Adrenal gland (tissue), 12 donors: ENCODE measurements around the gene TTC8. TPM values are rescaled to one million over a fixed set of nuclear protein-coding genes. Genes with fewer than 3 reads are reported as not detected.

ENCODE experiments used
- DNase-seq, 7 donors: peaks; one replicate each; pipeline ENCODE4 v3.0.0-alpha.2; 2019 to 2020
- H3K27ac ChIP-seq, 5 donors: fragments of 200-600 bp; sonication (generic) in 4 of 5; 1 replicate in 3 of 5; 2 replicates in 2 of 5; pipeline versions ENCODE4 v1.5.1 to v1.8.0; 2016 to 2020; ENCODE audit warnings: mild to moderate bottlenecking in 1 of 5
- H3K27me3 ChIP-seq: fragments of 200-600 bp; 2 replicates; pipeline ENCODE4 v1.8.0; 2021
- H3K36me3 ChIP-seq, 2 donors: fragments of 200-600 bp; replicated peaks in 1 of 2; 1 replicate in 1 of 2; 2 replicates in 1 of 2; pipeline versions ENCODE4 v1.5.1 to v1.8.0; 2018 to 2022
- H3K4me1 ChIP-seq, 2 donors: fragments of 200-600 bp; replicated peaks in 1 of 2; 1 replicate in 1 of 2; 2 replicates in 1 of 2; pipeline versions ENCODE4 v1.5.1 to v1.8.0; 2018 to 2021
- H3K4me3 ChIP-seq, 4 donors: fragments of 200-600 bp; sonication (generic) in 3 of 4; one replicate each; pipeline ENCODE4 v1.5.1; 2016 to 2018
- H3K9me3 ChIP-seq, 3 donors: fragments of 200-600 bp; sonication (generic) in 1 of 3; replicated peaks in 1 of 3; 1 replicate in 2 of 3; 2 replicates in 1 of 3; pipeline versions ENCODE4 v1.5.1 to v1.8.0; 2016 to 2021
- POLR2A ChIP-seq, 2 donors: fragments of 450-650 bp; IDR thresholded peaks; one replicate each; pipeline ENCODE4 v1.6.1; 2017; ENCODE audit warnings: antibody characterized with exemption in 2 of 2, mild to moderate bottlenecking in 2 of 2, moderate library complexity in 1 of 2
- WGBS, 4 donors: extraction: QIAGEN DNeasy Blood & Tissue Kit in 2 of 4; methylation state at CpG; one replicate each; pipeline versions ENCODE4 v1.1.5 to v1.1.7; 2013 to 2017; 5-methylcytosine and 5-hydroxymethylcytosine counted together
- intact Hi-C, 2 donors: fragments of 100-400 bp; cut with DNase I; formaldehyde crosslinking; loops; one replicate each; pipeline versions ENCODE4 v1.14.1 to v1.15.0; 2022 to 2023
- polyA plus RNA-seq, 3 donors: library from polyadenylated mRNA; stranded (reverse); fragments of 200-250 nt in 2 of 3; fragments of 350-450 nt in 1 of 3; fragmentation: Illumina TruSeq in 1 of 3; extraction: RNeasy Lipid Tissue Mini Kit (QIAGEN cat#74804) in 1 of 3; gene quantifications; one replicate each; pipeline ENCODE4 v1.2.3, GENCODE V29; 2013 to 2014
- small RNA-seq, 2 donors: library from RNA; depleted of rRNA; stranded (forward); fragments of <200 nt; gene quantifications; one replicate each; pipeline ENCODE3, GENCODE V24; 2016
- total RNA-seq, 9 donors: library from RNA; depleted of rRNA in 4 of 9; stranded (reverse); fragments of >200 nt in 4 of 9; fragments of 120-200 nt in 1 of 9; fragmentation: NEBNext Ultra II Directional in 1 of 9; extraction: Animal tissue kit (Norgen Biotek cat#: 25700) in 1 of 9; gene quantifications; one replicate each; pipeline versions ENCODE4 v1.1.0 to v1.2.4, GENCODE V29; 2013 to 2023
- TF ChIP-seq, protein P1 (sequence below), 6 experiments: fragments of 450-650 bp in 4 of 6; fragments of 200-600 bp in 2 of 6; sonication (generic) in 1 of 6; IDR thresholded peaks; 1 replicate in 5 of 6; 2 replicates in 1 of 6; pipeline versions ENCODE4 v1.5.1 to v1.8.0; 2016 to 2021; ENCODE audit warnings: antibody characterized with exemption in 6 of 6, mild to moderate bottlenecking in 2 of 6, moderate library complexity in 1 of 6
- donor health status: healthy with polysubstance abuse.
- donor health status: Bipolar disorder and iron deficiency.
- donor health status: DM: yes; HTN: yes; CAD: no.
- donor health status: DM: no; HTN: no; CAD: no.
- donor health status: DM: no; HTN: no; CAD: no.
- donor health status: DM: yes; HTN: yes; CAD: no.

TTC8 gene
- total and polyA plus RNA-seq, 12 donors, result 40.4 to 184 (median 68.3) TPM

DNA sequence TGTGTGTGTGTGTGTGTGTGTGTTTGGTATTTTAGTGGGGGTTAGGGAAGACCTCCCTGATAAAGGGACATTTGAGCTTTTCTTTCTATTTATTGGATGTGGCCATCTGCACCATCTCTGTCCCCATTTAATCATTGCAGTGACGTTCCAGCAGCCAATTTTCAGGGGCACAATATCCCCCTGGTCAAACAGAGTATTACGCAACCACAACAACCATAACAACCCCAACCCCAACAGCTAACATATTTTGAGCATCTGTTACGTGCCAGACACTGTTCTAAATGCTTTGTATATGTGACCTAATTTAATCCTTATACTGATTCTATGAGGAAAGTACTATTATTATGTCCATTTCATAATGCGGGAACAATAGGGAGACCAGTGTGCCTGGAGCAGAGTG, 87.4 kb downstream of the TTC8 start:
- TF ChIP-seq, protein P1, sequence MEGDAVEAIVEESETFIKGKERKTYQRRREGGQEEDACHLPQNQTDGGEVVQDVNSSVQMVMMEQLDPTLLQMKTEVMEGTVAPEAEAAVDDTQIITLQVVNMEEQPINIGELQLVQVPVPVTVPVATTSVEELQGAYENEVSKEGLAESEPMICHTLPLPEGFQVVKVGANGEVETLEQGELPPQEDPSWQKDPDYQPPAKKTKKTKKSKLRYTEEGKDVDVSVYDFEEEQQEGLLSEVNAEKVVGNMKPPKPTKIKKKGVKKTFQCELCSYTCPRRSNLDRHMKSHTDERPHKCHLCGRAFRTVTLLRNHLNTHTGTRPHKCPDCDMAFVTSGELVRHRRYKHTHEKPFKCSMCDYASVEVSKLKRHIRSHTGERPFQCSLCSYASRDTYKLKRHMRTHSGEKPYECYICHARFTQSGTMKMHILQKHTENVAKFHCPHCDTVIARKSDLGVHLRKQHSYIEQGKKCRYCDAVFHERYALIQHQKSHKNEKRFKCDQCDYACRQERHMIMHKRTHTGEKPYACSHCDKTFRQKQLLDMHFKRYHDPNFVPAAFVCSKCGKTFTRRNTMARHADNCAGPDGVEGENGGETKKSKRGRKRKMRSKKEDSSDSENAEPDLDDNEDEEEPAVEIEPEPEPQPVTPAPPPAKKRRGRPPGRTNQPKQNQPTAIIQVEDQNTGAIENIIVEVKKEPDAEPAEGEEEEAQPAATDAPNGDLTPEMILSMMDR (IDR thresholded peaks at IDR 0.05), result no peak
- DNase-seq, result no peak
- no peaks in the 10 kb centered on the region for H3K27me3 ChIP-seq
- no peaks in the 10 kb centered on the region for H3K4me1 ChIP-seq
- no peaks in the 10 kb centered on the region for H3K9me3 ChIP-seq
- 81 to 86% (median 83%) methylated on average over 4 of the region's 4 CpGs for WGBS, 4 donors
- no peak overlapping the region for H3K4me3 ChIP-seq
- intact Hi-C loops, result no loop called here
- no peaks in the 10 kb centered on the region for H3K36me3 ChIP-seq
- no peak overlapping the region for H3K27ac ChIP-seq

DNA sequence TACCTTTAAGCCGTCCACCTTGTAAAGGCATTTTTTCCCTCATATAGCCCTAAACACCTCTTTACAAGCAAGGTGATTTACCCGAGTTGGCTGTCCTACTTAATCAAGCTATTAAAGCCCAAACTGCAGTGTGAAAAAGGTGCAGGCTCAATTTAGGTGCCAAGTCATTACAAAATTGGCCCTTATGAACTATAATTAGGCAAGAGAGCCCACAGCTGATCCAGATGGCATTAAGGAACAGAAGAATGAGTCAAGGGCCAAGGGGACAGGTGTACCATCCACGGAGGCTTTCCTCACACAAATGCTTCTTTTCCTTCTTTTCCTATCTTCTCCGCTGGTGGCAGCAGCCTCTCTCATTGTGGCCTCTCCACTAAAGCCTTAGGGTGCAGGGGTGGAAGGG, 90.5 kb downstream of the TTC8 start:
- Histone ChIP-seq H3K36me3 (no peaks in the 10 kb centered on the region), H3K9me3 (no peaks in the 10 kb centered on the region), H3K4me1 (no peaks in the 10 kb centered on the region), H3K27ac (no peak overlapping the region), H3K27me3 (no peaks in the 10 kb centered on the region), H3K4me3 (no peak overlapping the region)
- no peak for TF ChIP-seq POLR2A (IDR thresholded peaks at IDR 0.05)
- TF ChIP-seq, protein P1 (IDR thresholded peaks at IDR 0.05), result no peak
- no peak for DNase-seq
- intact Hi-C loops, result no loop called here
- WGBS, 4 donors, result 67 to 83% (median 74%) methylated on average over 4 of the region's 4 CpGs

DNA sequence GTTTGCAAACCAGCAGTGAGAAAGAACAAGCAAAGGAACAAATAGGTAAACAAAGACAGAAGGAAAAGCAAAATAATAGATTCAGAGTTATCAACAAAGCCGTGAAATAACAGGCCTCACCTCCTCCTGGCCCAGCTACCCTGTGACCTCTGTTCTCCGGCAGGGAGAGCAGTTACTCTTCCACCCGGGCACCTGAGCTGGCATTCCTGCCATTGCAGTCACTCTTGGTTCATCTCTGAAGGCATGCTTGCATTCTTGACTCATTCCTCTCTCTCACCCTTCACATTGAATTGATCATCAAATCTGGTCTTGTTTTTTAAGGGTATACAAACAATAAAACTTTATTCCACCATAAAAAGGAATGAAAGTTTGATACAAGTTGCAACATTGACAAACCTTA, 95.1 kb downstream of the TTC8 start:
- WGBS, 4 donors, result 74 to 89% (median 81%) methylated on average over 3 of the region's 3 CpGs
- intact Hi-C loops, result no loop called here

More for the DNA sequence above, 95.1 kb downstream of the TTC8 start:
- H3K4me1 ChIP-seq, result no peaks in the 10 kb centered on the region
- peaks cover 0 to under 1% (median 0%) of the 10 kb centered on the region in 3 donors for H3K9me3 ChIP-seq
- H3K4me3 ChIP-seq, result no peak overlapping the region
- TF ChIP-seq, protein P1 (IDR thresholded peaks at IDR 0.05), result no peak
- H3K27ac ChIP-seq, result no peak overlapping the region
- H3K36me3 ChIP-seq, result no peaks in the 10 kb centered on the region
- no peak for DNase-seq
- H3K27me3 ChIP-seq, result no peaks in the 10 kb centered on the region

Small RNA genes lying within 50 kb of the gene (small RNA-seq; reads per million reads assigned to genes)
- gene RF00019, result 0 reads per million in 2 donors
- gene RNU4-92P, result 0 reads per million in 2 donors

Other genes starting within 250 kb of the TTC8 start
- gene EML5, start 31.7 kb upstream of the TTC8 start, total RNA-seq, result 10 to 100 TPM in 3 of 9 donors, 1 to 10 TPM in 6; 2.0 to 17.3 (median 8.3) TPM
- 1 to 10 TPM; 1.8 to 6.0 (median 5.6) TPM for gene EML5, start 31.7 kb upstream of the TTC8 start, polyA plus RNA-seq